ENCODE results near the gene BANF1.

GRCh38 chr11:66017321-66017720, 15.0 kb downstream of the BANF1 start:
- no peak for TF ChIP-seq POLR2A (IDR thresholded peaks at IDR 0.05)
- no peak for TF ChIP-seq CTCF (IDR thresholded peaks at IDR 0.05)
- no peak for TF ChIP-seq EP300 (IDR thresholded peaks at IDR 0.05)
